DMS 273 (cell line): ENCODE data around the gene HM13.
"Not testable (repeated sequence)": the region's sequence is repeated elsewhere in the genome, so short reads cannot be mapped to it uniquely, and the experiment has no call there.

Source experiments
- DNase-seq: peaks from one replicate; lab custom pipeline; 2025; ENCODE audit not compliant: unreplicated experiment; lab: John Stamatoyannopoulos, UW

The HM13 gene

GRCh38 chr20:31500527-31500926, 13.7 kb upstream of the HM13 start:
- no peak for DNase-seq

GRCh38 chr20:31502884-31503673, 11.2 kb upstream of the HM13 start:
- peak; percentile 94 for DNase-seq

GRCh38 chr20:31505903-31506302, 8.3 kb upstream of the HM13 start:
- no peak for DNase-seq

- DNase-seq, result no peak
These were observed 5.6 kb upstream of the HM13 start for GRCh38 chr20:31508517-31509244.

GRCh38 chr20:31515072-31515774, 981 bp downstream of the HM13 start:
- DNase-seq, result no peak

- no peak for DNase-seq
These were observed 1.5 kb downstream of the HM13 start for GRCh38 chr20:31515775-31516107.

DNA sequence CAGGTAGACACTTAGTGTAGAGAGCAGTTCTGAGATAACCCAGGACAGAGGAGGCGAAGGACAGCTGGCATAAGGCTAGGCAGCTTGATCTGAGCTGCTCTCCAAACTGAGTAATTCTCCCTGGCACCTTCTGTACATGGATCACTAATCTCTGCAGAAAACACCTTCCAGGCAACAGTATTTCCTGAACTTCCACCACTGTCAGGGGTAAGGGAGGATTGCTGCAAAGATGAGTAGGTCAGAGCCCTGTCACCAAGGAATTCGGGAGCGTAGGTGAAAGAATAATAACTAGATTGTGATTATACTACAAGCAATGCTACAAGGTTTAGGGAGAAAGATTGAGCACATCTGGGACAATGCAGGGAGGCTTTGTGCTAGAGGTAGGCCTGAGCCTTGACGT, 1.9 kb downstream of the HM13 start:
- DNase-seq, result no peak

- DNase-seq, result no peak
These were observed 2.4 kb downstream of the HM13 start for GRCh38 chr20:31516651-31517050.

DNA sequence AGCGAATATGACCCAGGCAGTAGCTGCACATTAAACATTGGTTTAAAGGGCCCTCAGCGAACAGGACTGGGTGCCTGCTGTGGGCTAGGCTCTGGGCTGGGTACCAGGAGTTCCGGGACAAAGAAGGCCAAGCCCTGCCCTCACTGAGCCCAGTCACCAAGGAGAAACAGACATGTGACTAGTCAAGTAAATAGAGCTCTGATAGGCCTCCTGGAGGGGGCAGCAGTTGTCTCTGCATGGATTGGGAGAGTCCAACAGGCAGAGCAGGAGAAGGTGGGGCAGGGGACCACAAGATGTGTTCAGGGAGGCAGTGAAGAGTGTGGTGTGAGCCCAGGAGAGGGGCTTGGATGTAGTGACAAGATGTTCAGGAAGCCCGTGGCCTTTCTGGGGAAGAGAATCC, 3.1 kb downstream of the HM13 start:
- DNase-seq, result peak; percentile 69

DNA sequence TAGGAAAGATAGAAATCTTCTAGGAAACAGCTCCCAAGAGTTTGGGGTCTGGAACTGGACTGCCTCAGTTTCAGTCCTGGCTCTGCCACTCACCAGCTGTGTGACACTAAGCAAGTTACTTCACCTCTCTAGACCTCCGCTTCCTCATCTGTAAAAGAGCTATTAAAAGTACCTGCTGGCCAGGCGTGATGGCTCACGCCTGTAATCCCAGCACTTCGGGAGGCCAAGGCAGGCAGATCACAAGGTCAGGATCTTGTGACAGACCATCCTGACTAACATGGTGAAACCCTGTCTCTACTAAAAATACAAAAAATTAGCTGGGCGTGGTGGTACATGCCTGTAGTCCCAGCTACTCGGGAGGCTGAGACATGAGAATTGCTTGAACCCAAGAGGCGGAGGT, 7.0 kb downstream of the HM13 start:
- not testable (repeated sequence) for DNase-seq

DNA sequence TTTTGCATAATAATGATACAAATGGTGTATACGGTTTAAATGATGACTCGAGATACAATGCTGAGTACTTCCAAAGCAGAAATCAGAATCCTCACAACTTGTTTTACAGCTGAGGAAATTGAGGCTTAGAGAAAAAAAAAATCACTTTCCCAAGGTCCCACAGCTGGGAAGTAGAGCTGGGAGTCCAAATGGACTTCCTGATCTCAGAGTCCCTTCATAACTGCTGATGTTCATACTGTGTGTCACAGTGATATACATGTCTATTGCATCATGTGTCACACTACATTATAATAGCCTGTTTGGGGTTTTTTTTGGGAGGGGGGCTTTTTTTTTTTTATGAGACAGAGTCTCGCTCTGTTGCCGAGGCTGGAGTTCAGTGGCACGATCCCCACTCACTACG, 8.5 kb downstream of the HM13 start:
- no peak for DNase-seq

GRCh38 chr20:31523361-31524283, 9.4 kb downstream of the HM13 start:
- DNase-seq, result no peak

- DNase-seq, result no peak
These were observed 13.0 kb downstream of the HM13 start for GRCh38 chr20:31527266-31527665.

GRCh38 chr20:31535298-31535697, 21.1 kb downstream of the HM13 start:
- DNase-seq, result no peak

DNA sequence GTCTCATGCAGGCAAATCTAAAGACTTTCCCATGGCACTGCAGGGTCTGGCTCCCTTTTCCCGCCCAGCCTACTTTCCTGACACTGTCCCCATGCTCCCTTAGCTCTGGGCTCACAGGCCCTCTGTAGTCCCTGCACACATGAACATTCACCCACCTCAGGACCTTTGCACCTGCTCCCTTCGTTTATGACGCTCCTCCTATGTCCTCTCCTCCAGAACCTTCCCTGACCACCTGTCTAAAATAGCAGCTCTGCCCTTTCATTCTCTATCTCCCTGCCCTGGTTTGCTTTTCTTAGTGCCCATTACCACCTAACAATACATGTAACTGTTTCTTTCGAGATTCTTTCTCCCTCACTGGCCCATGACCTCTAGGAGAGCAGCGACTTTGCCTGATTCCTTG, 22.3 kb downstream of the HM13 start:
- DNase-seq, result no peak

- DNase-seq, result no peak
These were observed 23.1 kb downstream of the HM13 start for GRCh38 chr20:31537116-31537871.

DNA sequence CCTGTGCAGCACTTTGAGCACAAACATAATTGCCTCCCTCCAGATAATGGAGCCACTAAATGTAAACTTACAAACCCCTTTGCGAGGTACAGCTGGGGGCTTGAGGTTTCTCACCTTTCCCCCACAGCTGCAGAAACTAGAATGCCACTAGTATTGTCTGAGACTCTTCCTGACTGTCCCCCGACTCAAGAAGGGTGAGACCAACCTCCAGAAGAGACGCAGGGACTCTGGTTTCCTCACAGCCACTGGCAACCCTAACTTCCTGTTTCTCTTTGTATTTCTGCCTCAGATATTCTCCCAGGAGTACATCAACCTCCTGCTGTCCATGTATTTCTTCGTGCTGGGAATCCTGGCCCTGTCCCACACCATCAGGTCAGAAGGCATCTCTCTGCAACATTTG, 23.6 kb downstream of the HM13 start:
- no peak for DNase-seq

DNA sequence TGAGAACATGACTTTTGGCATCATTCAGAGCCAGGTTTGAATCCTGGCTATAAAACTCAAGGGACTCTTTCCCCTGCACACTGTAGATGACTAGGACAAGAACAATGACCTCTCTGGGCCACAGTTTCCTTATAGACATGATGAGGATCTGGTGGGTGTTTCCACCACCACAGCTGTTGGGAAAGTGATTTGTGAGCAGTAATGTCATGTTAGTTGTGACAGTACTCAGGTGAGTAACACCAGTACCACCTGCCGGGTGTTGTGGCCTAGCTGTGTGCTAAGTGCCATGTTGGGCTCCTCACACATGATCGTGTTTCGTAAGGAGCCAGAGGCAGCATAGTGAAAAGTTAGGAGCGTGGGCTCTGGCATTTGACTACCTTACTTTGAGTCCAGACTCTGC, 24.1 kb downstream of the HM13 start:
- no peak for DNase-seq

- not testable (repeated sequence) for DNase-seq
These were observed 25.4 kb downstream of the HM13 start for GRCh38 chr20:31539636-31540035.

DNA sequence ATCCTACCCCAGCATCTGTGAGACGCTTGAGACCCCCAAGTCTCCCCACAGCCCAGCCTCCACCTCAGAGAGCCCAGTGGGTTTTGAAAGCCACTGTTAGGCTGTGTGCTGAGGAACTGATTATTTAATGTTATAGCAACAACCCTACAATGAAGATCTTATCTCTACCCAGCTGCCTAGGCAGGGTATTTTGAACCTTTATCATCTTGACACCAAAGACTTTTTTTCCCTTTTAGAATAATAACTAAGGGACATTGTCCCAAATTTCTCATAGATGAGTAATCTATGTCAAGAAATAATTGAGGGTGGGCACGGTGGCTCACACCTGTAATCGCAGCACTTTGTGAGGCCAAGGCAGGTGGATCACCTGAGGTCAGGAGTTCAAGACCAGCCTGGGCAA, 26.2 kb downstream of the HM13 start:
- no peak for DNase-seq
